Activated CD8-positive, alpha-beta T cell treated with anti-CD3 and anti-CD28 coated beads for 36 hours (primary cell): ENCODE data around the gene MESP2. TPM values are rescaled to one million over a fixed set of nuclear protein-coding genes. Genes with fewer than 3 reads are reported as not detected.

ENCODE experiments used
- ATAC-seq: fragments of 200-7000 bp; cut with Tn5 transposase; one replicate; pipeline ENCODE4 v1.10.0; 2021; ENCODE audit warnings: mild to moderate bottlenecking, moderate library complexity
- CTCF ChIA-PET: fragments of 350-600 bp; sonication (Branson Sonifier 250); formaldehyde crosslinking; loops from one replicate; lab custom pipeline; 2021; ENCODE audit warnings: antibody characterized with exemption; lab: Charles Lee
- POLR2A ChIA-PET: fragments of 350-600 bp; sonication (Branson Sonifier 250); formaldehyde crosslinking; loops from one replicate; lab custom pipeline; 2021; ENCODE audit warnings: antibody characterized with exemption; lab: Charles Lee
- DNase-seq: peaks from one replicate; pipeline ENCODE4 v3.0.0-alpha.2; 2020
- H3K27ac Mint-ChIP-seq: one replicate; pipeline ENCODE4 v1.8.0; 2021; ENCODE audit warnings: mild to moderate bottlenecking, mixed read lengths
- H3K27me3 Mint-ChIP-seq: one replicate; pipeline ENCODE4 v1.8.0; 2021; ENCODE audit warnings: mixed read lengths
- H3K36me3 Mint-ChIP-seq: one replicate; pipeline ENCODE4 v1.8.0; 2021; ENCODE audit warnings: low read depth, mixed read lengths
- H3K4me1 Mint-ChIP-seq: one replicate; pipeline ENCODE4 v1.8.0; 2021; ENCODE audit warnings: low read depth, mixed read lengths
- H3K4me3 Mint-ChIP-seq: one replicate; pipeline ENCODE4 v1.8.0; 2021; ENCODE audit warnings: mild to moderate bottlenecking, moderate library complexity, mixed read lengths
- H3K9me3 Mint-ChIP-seq: one replicate; pipeline ENCODE4 v1.8.0; 2021; ENCODE audit warnings: mixed read lengths
- CTCF ChIP-seq: fragments of 200-600 bp; IDR thresholded peaks from one replicate; pipeline ENCODE4 v1.8.0; 2022; ENCODE audit warnings: antibody characterized with exemption, mild to moderate bottlenecking
- intact Hi-C: fragments of 100-400 bp; cut with micrococcal nuclease; formaldehyde crosslinking; loops from one replicate; pipeline ENCODE4 v1.10.0; 2022
- total RNA-seq, 2 experiments: library from RNA; stranded (reverse); gene quantifications; one replicate each; pipeline ENCODE4 v1.2.3, GENCODE V29; 2021

The MESP2 gene
- total RNA-seq, 2 experiments from 2014 or later, result not detected

- H3K27ac Mint-ChIP-seq, result no peak overlapping the region
- peaks cover 14% of the 10 kb centered on the region for H3K27me3 Mint-ChIP-seq
- no peak for ATAC-seq
These were observed 21.6 kb upstream of the MESP2 start for GRCh38 chr15:89754361-89755154.

DNA sequence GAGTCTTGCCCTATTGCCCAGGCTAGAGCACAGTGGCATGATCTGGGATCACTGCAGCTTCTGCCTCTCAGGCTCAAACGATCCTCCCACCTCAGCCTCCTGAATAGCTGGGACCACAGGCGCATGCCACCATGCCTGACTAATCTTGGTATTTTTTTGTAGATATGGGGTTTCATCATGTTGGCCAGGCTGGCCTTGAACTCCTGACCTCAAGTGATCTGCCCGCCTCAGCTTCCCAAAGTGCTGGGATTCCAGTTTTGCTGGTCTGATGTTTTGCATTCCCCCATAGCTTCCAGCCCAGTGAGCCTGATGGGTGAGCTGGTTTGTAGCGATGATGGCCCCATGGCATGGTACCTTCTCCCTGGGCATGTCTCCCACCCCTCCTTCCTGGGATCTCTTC is 20.4 kb upstream of the MESP2 start:
- no peak overlapping the region for H3K4me3 Mint-ChIP-seq
- ChIA-PET CTCF (interaction anchor here (0.8 to 1.7 kb wide), 4 partner anchors 8 to 119 kb away, joined by 3 to 5 read pairs (median 4); no protein-coding TSS in a partner anchor), POLR2A (no interaction called here)
- intact Hi-C loops, result no loop called here
- H3K36me3 Mint-ChIP-seq, result no peaks in the 10 kb centered on the region
- peaks cover 15% of the 10 kb centered on the region for H3K27me3 Mint-ChIP-seq
- no peaks in the 10 kb centered on the region for H3K9me3 Mint-ChIP-seq
- no peak for ATAC-seq
- H3K4me1 Mint-ChIP-seq, result no peaks in the 10 kb centered on the region
- DNase-seq, result no peak
- TF ChIP-seq CTCF, result no peak
- no peak overlapping the region for H3K27ac Mint-ChIP-seq

More at GRCh38 chr15:89754361-89755154, 21.6 kb upstream of the MESP2 start:
- Mint-ChIP-seq H3K36me3 (no peaks in the 10 kb centered on the region), H3K4me1 (peaks cover under 1% of the 10 kb centered on the region), H3K9me3 (no peaks in the 10 kb centered on the region), H3K4me3 (no peak overlapping the region)
- no peak for TF ChIP-seq CTCF
- POLR2A ChIA-PET, result no interaction called here
- no peak for DNase-seq
- CTCF ChIA-PET, result interaction anchor here (0.7 to 1.7 kb wide), 5 partner anchors 9 to 121 kb away, joined by 3 to 5 read pairs (median 4); no protein-coding TSS in a partner anchor
- intact Hi-C loops, result no loop called here

DNA sequence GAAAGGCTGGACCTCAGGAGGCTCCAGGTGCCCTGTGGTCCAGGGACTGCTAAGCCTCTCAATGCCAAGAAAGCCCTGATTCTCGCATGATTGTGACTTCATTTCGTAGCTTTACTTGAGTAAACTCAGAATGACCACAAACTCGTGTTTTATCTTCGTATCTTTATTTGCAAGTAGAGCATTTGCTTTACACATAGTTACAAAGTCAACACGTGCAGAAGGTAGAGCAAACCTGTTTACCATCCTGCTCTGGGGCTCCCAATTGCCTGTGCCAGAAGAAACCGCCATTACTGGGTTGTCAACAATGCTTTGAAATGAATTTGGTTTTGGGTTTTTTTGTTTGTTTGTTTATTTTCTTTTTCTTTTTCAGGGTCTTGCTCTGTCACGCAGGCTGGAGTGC is 19.2 kb upstream of the MESP2 start:
- Mint-ChIP-seq H3K4me3 (no peak overlapping the region), H3K9me3 (no peaks in the 10 kb centered on the region), H3K27ac (no peak overlapping the region), H3K36me3 (no peaks in the 10 kb centered on the region), H3K27me3 (peaks cover 14% of the 10 kb centered on the region), H3K4me1 (no peaks in the 10 kb centered on the region)
- ChIA-PET POLR2A (no interaction called here), CTCF (interaction anchor here (2.6 kb wide), 1 partner anchor 118 kb away, joined by 7 read pairs; no protein-coding TSS in a partner anchor)
- ATAC-seq (no peak), DNase-seq (no peak)
- no peak for TF ChIP-seq CTCF
- intact Hi-C loops, result no loop called here

DNA sequence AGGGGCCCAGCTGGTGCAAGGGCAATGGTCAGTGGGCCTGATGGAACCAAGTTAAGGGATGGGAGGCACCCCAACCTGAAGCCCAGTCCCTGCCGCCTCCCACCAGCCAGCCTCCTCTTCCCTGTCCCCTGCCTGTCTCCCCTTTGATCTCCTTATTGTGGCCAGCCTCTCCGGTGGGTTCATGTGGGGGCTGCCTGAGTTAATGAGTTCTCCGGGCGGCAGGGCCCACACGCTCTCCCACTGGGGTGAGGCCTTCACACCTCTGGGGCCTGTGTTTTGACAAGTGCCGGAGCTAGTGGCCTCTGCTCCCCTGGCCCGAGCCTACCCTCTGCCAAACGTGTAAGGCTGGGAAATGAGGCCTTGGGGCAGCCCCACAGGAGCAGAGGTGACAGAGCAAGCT is 17.8 kb upstream of the MESP2 start:
- peaks cover 7% of the 10 kb centered on the region for H3K27me3 Mint-ChIP-seq
- H3K4me1 Mint-ChIP-seq, result no peaks in the 10 kb centered on the region
- DNase-seq, result no peak
- intact Hi-C loops, result no loop called here
- H3K27ac Mint-ChIP-seq, result no peak overlapping the region
- no peaks in the 10 kb centered on the region for H3K9me3 Mint-ChIP-seq
- ATAC-seq, result no peak
- no peak for TF ChIP-seq CTCF
- H3K36me3 Mint-ChIP-seq, result no peaks in the 10 kb centered on the region
- POLR2A ChIA-PET, result no interaction called here
- H3K4me3 Mint-ChIP-seq, result no peak overlapping the region
- CTCF ChIA-PET, result interaction anchor here (1.1 to 2.6 kb wide), 2 partner anchors 18 to 117 kb away, joined by 4 to 7 read pairs; no protein-coding TSS in a partner anchor

DNA sequence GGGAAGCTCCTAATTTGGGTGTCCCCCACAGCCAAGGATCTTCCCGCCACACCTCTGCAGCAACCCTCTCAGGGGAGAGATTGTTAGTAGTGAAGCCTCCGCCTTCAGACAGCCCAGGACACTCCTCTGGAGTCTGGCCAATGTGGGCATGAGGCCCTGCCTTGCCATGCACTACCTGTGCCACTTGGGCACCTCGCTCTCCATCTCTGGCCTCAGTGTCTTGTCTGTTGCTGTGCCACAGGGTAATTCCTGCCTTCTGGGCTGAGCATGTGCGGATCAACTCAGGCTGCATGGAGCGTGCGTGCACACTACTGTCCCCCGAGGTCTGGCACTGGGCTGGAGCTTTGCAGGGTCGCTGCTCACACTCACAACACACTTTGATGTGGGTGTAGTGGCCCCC is 17.2 kb upstream of the MESP2 start:
- Mint-ChIP-seq H3K27ac (no peak overlapping the region), H3K36me3 (no peaks in the 10 kb centered on the region), H3K4me1 (no peaks in the 10 kb centered on the region), H3K27me3 (peaks cover 6% of the 10 kb centered on the region), H3K9me3 (no peaks in the 10 kb centered on the region), H3K4me3 (no peak overlapping the region)
- ChIA-PET CTCF (interaction anchor here (1.0 to 5.1 kb wide), 4 partner anchors 19 to 561 kb away, joined by 3 to 70 read pairs (median 6); no protein-coding TSS in a partner anchor), POLR2A (no interaction called here)
- ATAC-seq (no peak), DNase-seq (no peak)
- intact Hi-C loops, result no loop called here
- TF ChIP-seq CTCF, result no peak
